ENCODE measurements around the gene PRDM15.

Gene PRDM15

GRCh38 chr21:41890355-41890754, 11.2 kb upstream of the PRDM15 start:
- H3K4me2 ChIP-seq: no peak overlapping the region
- peaks cover 62% of the 10 kb centered on the region for H3K4me1 ChIP-seq
- H3K27ac ChIP-seq: no peak overlapping the region
- H4K20me1 ChIP-seq: no peaks in the 10 kb centered on the region
- H3K4me3 ChIP-seq: no peak overlapping the region
- H3K9me3 ChIP-seq: no peaks in the 10 kb centered on the region
- H3K9ac ChIP-seq: no peak overlapping the region
- no peak for TF ChIP-seq Cebpa-rat (IDR thresholded peaks at IDR 0.05)
- H3K36me3 ChIP-seq: peaks cover 20% of the 10 kb centered on the region
- no peaks in the 10 kb centered on the region for H3K27me3 ChIP-seq

GRCh38 chr21:41888749-41889376, 9.7 kb upstream of the PRDM15 start:
- no peak overlapping the region for H3K4me3 ChIP-seq
- peaks cover 20% of the 10 kb centered on the region for H3K36me3 ChIP-seq
- H3K4me1 ChIP-seq: peaks cover 62% of the 10 kb centered on the region

GRCh38 chr21:41887667-41888066, 8.5 kb upstream of the PRDM15 start:
- Histone ChIP-seq H3K4me2 (no peak overlapping the region), H3K9me3 (no peaks in the 10 kb centered on the region), H3K27me3 (no peaks in the 10 kb centered on the region), H3K9ac (no peak overlapping the region), H4K20me1 (no peaks in the 10 kb centered on the region), H3K4me3 (no peak overlapping the region), H3K4me1 (peaks cover 57% of the 10 kb centered on the region), H3K36me3 (peaks cover 20% of the 10 kb centered on the region), H3K27ac (no peak overlapping the region)
- TF ChIP-seq Cebpa-rat (IDR thresholded peaks at IDR 0.05): no peak

More at GRCh38 chr21:41888749-41889376, 9.7 kb upstream of the PRDM15 start:
- Histone ChIP-seq H3K9ac (no peak overlapping the region), H3K9me3 (no peaks in the 10 kb centered on the region), H3K27ac (no peak overlapping the region), H3K27me3 (no peaks in the 10 kb centered on the region), H3K4me2 (no peak overlapping the region), H4K20me1 (no peaks in the 10 kb centered on the region)
- TF ChIP-seq Cebpa-rat (IDR thresholded peaks at IDR 0.05): no peak

- Histone ChIP-seq H3K4me1 (peaks cover 44% of the 10 kb centered on the region), H3K36me3 (peaks cover 17% of the 10 kb centered on the region), H3K4me3 (no peak overlapping the region), H3K27ac (peak overlapping the region; percentile 79), H3K27me3 (no peaks in the 10 kb centered on the region), H4K20me1 (no peaks in the 10 kb centered on the region), H3K9ac (peak overlapping the region; percentile 51; the same call in 1 of the 2 replicates), H3K9me3 (no peaks in the 10 kb centered on the region), H3K4me2 (peak overlapping the region; percentile 85)
- no peak for TF ChIP-seq Cebpa-rat (IDR thresholded peaks at IDR 0.05)
These were observed 7.2 kb upstream of the PRDM15 start for GRCh38 chr21:41886328-41886727.

GRCh38 chr21:41885341-41886024, 6.3 kb upstream of the PRDM15 start:
- Histone ChIP-seq H3K27ac (peak overlapping the region; percentile 79), H3K36me3 (peaks cover 17% of the 10 kb centered on the region), H3K9ac (peak overlapping the region; percentile 51), H3K4me3 (no peak overlapping the region; the same call in 1 of the 2 replicates), H3K27me3 (no peaks in the 10 kb centered on the region), H3K9me3 (no peaks in the 10 kb centered on the region), H3K4me2 (peak overlapping the region; percentile 85), H3K4me1 (peaks cover 45% of the 10 kb centered on the region), H4K20me1 (no peaks in the 10 kb centered on the region)
- TF ChIP-seq Cebpa-rat (IDR thresholded peaks at IDR 0.05): no peak

- Histone ChIP-seq H3K9me3 (no peaks in the 10 kb centered on the region), H3K4me1 (peaks cover 54% of the 10 kb centered on the region), H3K36me3 (peaks cover 17% of the 10 kb centered on the region), H3K27ac (peak overlapping the region; percentile 79), H3K9ac (peak overlapping the region; percentile 51; the same call in 1 of the 2 replicates), H4K20me1 (no peaks in the 10 kb centered on the region), H3K4me3 (no peak overlapping the region), H3K27me3 (no peaks in the 10 kb centered on the region), H3K4me2 (peak overlapping the region; percentile 85)
- no peak for TF ChIP-seq Cebpa-rat (IDR thresholded peaks at IDR 0.05)
These were observed 5.4 kb upstream of the PRDM15 start for GRCh38 chr21:41884501-41885030.

- no peaks in the 10 kb centered on the region for H3K27me3 ChIP-seq
- TF ChIP-seq Cebpa-rat (IDR thresholded peaks at IDR 0.05): no peak
- H3K4me2 ChIP-seq: peak overlapping the region; percentile 85; the same call in 1 of the 2 replicates
- H3K9me3 ChIP-seq: no peaks in the 10 kb centered on the region
- no peak overlapping the region for H3K9ac ChIP-seq
- H4K20me1 ChIP-seq: no peaks in the 10 kb centered on the region
- H3K4me3 ChIP-seq: no peak overlapping the region
- H3K27ac ChIP-seq: 0 out of 2 replicates have a peak overlapping the region, but pooled peaks have one; percentile 79
- peaks cover 55% of the 10 kb centered on the region for H3K4me1 ChIP-seq
- peaks cover 10% of the 10 kb centered on the region for H3K36me3 ChIP-seq
These were observed 4.4 kb upstream of the PRDM15 start for GRCh38 chr21:41883582-41883981.

GRCh38 chr21:41881051-41881450, 1.9 kb upstream of the PRDM15 start:
- H3K27me3 ChIP-seq: no peaks in the 10 kb centered on the region
- no peaks in the 10 kb centered on the region for H3K9me3 ChIP-seq
- H3K9ac ChIP-seq: no peak overlapping the region
- H3K4me2 ChIP-seq: no peak overlapping the region
- H3K27ac ChIP-seq: no peak overlapping the region
- H3K4me3 ChIP-seq: no peak overlapping the region
- H4K20me1 ChIP-seq: no peaks in the 10 kb centered on the region
- TF ChIP-seq Cebpa-rat (IDR thresholded peaks at IDR 0.05): no peak
- H3K36me3 ChIP-seq: no peaks in the 10 kb centered on the region
- H3K4me1 ChIP-seq: peaks cover 64% of the 10 kb centered on the region

- no peaks in the 10 kb centered on the region for H4K20me1 ChIP-seq
- peak overlapping the region; percentile 84 for H3K4me2 ChIP-seq
- H3K27ac ChIP-seq: peak overlapping the region; percentile 100
- H3K27me3 ChIP-seq: no peaks in the 10 kb centered on the region
- H3K36me3 ChIP-seq: no peaks in the 10 kb centered on the region
- H3K9me3 ChIP-seq: no peaks in the 10 kb centered on the region
- H3K4me1 ChIP-seq: peaks cover 64% of the 10 kb centered on the region
- peak overlapping the region; percentile 90 for H3K4me3 ChIP-seq
- TF ChIP-seq Cebpa-rat (IDR thresholded peaks at IDR 0.05): no peak
- H3K9ac ChIP-seq: peak overlapping the region; percentile 100
These were observed 1.0 kb upstream of the PRDM15 start for GRCh38 chr21:41880153-41880552.

- Histone ChIP-seq H3K27me3 (no peaks in the 10 kb centered on the region), H4K20me1 (no peaks in the 10 kb centered on the region), H3K27ac (peak overlapping the region; percentile 100), H3K9ac (peak overlapping the region; percentile 100), H3K36me3 (no peaks in the 10 kb centered on the region), H3K4me1 (peaks cover 64% of the 10 kb centered on the region), H3K4me3 (peak overlapping the region; percentile 90), H3K4me2 (peak overlapping the region; percentile 82), H3K9me3 (no peaks in the 10 kb centered on the region)
- TF ChIP-seq Cebpa-rat (IDR thresholded peaks at IDR 0.05): no peak
These were observed 334 bp downstream of the PRDM15 start for GRCh38 chr21:41878831-41879189.
